Activated CD4-positive, alpha-beta T cell treated with anti-CD3 and anti-CD28 coated beads for 48 hours (primary cell): ENCODE data around the gene BAG5.
"Not testable (repeated sequence)": the region's sequence is repeated elsewhere in the genome, so short reads cannot be mapped to it uniquely, and the experiment has no call there.

Experiments
- DNase-seq: peaks from one replicate; pipeline ENCODE4 v3.0.0-alpha.2; 2020

Gene BAG5

DNA sequence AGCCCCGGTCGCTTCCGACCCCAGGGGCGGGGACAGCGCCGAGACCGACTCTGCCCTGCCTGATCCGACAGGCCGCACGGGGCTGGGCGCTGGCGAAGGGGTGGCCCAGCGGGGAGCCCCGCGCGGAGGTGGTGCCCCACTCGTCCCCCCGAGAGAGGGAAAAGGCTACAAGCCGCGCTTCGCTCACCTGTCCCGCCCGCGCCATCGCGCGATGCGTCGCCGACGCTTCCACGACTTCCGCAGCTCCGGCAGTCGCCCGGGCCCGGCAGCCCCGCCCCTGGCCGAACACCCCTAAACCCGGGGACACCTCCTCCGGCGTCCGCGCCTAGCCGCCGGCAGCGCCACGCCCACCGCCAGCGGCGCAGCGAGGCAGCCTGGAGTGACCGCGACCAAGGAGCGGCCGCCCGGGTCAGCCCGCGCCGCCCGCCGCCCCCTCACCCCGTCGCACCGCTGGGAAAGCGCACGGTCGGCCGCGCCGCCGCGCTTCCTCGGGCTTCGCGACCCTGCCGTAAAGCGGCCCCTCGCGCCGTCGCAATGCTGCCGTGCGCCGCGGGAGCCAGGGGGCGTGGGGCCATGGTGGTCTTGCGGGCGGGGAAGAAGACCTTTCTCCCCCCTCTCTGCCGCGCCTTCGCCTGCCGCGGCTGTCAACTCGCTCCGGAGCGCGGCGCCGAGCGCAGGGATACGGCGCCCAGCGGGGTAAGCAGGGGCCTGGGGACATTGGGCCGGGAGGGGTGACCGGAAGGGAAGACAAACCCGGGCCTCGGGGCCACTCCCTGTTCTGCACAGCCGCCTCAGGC lies at the start of gene BAG5, which contains the start of gene COA8:
BAG5 (minus strand) TSS at position 229 of the 797 bp plus-strand sequence. CDS start 1,493 bp downstream, outside the sequence.
COA8 (plus strand) TSS at position 532 of the 797 bp plus-strand sequence; CDS start at position 574, 42 bp downstream.
- peak; percentile 93 for DNase-seq

DNA sequence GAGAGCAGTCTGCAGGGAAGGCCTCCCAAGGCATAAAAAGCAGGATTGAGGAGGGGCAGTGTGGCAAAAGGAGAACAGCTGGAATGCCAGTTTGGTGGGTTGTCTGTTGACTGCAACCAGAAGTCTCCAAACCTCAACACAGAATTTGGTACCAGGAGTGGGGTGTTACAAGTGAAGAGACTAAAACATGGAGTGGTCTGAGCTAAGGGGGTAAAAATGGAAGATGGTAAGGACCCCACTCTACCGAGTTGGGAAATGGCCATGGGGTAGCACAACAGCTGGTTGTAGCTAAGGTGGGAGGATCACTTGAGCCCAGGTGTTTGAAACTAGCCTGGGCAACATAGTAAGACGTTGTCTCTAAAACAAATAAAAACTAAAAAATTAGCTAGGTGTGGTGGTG lies 48.8 kb upstream of the BAG5 start:
- DNase-seq = no peak

DNA sequence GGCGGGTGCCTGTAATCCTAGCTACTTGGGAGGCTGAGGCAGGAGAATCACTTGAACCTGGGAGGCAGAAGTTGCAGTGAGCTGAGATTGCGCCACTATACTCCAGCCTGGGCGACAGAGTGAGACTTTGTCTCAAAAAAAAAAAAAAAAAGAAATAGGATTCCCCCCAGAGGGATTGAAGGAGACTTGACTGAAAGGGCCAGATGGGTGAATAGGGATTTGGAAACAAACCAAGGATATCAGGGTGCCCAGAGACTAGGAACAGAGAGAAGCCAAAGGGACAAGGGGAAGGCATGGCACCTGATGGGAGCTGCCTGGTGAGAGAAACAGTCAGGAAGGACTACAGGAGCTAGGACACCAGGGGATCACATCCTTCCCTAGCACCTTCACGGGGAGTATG lies 46.6 kb upstream of the BAG5 start:
- DNase-seq = not testable (repeated sequence)

DNA sequence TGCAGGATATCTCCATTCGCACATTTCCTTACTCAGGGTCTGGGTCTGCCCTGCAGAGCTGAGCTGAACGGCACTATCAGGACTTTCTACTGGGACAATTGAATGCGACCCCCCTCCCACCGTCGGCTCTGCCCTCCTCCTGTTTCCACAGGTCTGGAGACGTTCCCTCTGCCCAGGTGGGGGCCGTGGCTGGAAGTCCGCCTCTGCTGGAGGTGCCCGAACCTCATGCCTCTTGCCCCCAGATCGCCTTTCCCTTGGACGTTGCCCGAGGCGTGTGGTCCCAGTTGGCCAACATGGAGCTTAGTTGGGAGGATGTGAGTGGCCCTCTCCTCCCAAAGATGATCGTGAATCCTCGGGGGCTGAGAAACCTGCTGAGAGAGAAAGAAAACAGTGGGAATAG lies 45.4 kb upstream of the BAG5 start:
- no peak for DNase-seq

- DNase-seq = peak; percentile 63
Observed at GRCh38 chr14:103606963-103607668, 44.7 kb upstream of the BAG5 start.

GRCh38 chr14:103604620-103605019 lies 42.2 kb upstream of the BAG5 start:
- no peak for DNase-seq

DNA sequence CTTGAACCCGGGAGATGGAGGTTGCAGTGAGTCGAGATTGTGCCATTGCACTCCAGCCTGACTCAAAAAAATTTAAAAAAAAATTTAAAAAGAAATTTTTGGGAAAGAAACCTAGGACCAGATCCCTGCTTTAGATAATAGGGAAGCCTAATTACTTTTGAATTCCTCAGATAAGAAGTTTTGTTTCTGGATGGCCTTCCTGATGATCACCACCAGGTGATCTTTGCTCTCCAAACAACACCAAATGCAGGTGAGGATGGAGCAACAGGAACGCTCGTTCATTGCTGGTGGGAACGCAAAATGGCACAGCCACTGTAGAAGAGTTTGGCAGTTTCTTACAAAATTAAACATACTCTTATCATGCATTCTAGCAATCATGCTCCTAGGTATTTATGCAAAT lies 38.0 kb upstream of the BAG5 start:
- no peak for DNase-seq

DNA sequence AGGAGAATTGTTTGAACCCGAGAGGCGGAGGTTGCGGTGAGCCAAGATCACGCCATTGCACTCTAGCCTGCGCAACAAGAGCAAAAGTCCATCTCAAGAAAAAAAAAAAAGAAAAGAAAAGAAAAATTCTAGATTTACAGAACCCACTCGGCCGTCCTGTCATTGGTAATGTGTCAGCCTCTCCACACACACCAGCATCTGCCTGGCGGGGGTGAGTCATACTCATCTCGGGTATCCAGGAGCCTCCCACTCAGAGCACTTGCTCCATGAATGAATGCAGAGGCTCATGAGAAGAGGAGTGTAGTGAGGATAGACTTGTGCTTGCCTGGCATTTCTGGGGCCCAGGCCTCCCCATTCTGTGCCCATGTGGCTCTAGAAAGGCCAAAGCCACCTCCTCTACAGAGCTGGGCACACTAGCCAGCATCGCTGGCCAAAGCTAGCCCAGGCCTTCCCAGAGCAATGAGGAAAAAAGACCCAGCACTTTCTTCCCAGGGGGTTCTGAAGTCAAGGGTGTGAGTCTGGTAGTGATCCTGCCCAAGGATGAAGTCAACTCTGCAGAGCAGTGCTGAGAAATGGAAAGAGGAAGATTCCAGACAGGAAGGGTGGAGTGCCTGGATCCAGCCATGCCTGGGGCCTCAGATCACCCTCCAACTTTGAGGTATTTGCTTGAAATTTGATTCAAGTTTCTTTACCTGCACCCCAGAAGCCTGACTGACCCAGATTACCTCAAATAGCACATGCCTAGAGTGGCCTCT lies 35.3 kb upstream of the BAG5 start:
- peak; percentile 49 for DNase-seq

DNA sequence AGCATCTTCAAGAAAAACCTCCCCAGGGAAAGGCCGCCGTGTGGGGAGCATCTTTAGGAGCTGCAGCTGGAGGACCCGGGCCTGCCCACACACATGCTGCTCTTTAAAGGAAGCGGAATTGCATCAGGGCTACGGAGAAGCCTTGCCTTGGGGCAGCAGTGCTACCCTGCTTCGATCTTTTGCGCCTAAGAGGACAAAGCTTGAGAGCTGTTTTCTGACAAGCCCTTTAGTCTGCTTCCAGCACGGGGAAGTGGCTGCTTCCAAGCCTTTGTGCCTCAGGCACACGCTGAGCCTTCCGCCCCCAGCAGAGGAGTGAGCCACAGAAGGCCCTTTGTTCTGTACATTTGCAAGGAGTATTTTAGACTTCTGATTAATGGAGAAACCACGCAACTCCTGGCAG lies 31.8 kb upstream of the BAG5 start:
- no peak for DNase-seq

- no peak for DNase-seq
Observed at GRCh38 chr14:103593577-103593976, 31.1 kb upstream of the BAG5 start.

GRCh38 chr14:103584326-103584915 lies 22.0 kb upstream of the BAG5 start:
- no peak for DNase-seq

DNA sequence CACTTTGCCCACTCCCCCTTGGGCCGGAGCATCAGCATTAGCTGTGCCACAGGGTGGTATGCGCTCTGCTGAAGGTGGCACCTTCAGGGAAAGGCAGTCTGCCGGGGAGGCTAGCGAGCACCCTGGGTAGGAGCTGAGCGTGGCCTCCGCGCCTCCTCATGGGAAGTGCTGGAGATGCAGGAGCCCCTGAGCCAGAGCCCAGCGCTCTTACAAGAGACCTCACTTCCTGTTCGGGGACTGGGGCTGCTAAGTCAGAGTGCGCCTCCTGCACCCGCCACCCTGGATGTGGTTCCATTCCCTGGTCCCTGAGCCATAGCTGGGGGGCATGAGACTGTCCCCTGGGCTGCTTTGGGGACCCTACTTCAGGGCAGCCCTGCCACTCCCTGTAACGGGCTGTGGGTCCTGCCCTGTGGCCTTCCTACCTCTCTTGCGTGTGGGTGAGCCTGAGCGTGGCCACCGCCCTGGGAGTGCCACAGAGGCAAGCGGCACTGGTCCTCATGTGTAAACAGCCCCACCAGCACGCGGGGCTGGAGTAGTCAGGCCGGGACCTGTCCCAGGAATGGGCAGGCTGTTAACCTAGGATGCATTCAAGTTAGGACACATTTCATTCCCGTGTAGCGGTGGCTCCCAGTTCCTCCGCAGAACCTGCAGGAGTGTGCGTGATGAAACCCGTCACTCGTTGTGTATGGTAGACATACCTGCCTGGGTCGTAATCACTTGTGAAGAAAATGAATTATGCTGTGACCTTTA lies 19.7 kb upstream of the BAG5 start:
- DNase-seq = no peak

- no peak for DNase-seq
Observed at GRCh38 chr14:103581206-103581605, 18.7 kb upstream of the BAG5 start.

DNA sequence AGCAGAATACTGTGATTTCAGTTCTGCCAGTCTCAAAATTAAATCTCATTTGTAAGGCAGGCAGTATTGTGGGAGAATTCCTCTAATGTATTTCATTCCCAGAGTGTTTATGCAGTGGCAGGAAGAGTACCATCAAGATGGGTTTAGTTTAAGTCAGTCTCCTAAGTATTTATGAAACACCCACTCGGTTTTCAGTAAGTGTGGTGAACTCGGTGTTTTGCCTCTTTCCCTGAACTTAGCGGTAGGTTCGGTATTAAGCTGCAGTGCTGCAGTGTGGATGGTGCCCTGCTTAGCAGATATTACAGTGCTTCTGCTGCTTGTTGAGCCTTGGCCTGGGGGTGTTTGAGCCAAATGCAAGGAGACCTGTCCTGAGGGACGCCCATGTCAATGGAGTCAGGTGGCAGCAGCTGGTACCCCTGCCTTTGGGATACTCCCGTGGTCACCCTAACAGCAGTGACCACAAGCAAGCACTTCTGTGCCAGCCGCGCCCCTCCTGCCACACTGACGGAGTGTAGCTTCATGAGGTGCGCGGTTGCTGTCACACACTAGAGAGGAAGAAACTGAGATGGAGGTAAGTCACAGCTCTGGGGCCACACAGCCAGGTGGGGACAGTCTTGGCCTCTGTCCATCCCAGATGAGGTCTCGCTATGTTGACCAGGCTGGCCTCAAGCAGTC lies 16.1 kb upstream of the BAG5 start:
- no peak for DNase-seq

- DNase-seq = no peak
Observed at GRCh38 chr14:103576371-103577024, 14.0 kb upstream of the BAG5 start.

- DNase-seq = no peak
Observed at GRCh38 chr14:103574707-103575285, 12.3 kb upstream of the BAG5 start.

- no peak for DNase-seq
Observed at GRCh38 chr14:103574104-103574503, 11.6 kb upstream of the BAG5 start.

GRCh38 chr14:103569408-103569807 lies 7.0 kb upstream of the BAG5 start:
- DNase-seq = no peak

- no peak for DNase-seq
Observed at GRCh38 chr14:103568952-103569351, 6.5 kb upstream of the BAG5 start.

DNA sequence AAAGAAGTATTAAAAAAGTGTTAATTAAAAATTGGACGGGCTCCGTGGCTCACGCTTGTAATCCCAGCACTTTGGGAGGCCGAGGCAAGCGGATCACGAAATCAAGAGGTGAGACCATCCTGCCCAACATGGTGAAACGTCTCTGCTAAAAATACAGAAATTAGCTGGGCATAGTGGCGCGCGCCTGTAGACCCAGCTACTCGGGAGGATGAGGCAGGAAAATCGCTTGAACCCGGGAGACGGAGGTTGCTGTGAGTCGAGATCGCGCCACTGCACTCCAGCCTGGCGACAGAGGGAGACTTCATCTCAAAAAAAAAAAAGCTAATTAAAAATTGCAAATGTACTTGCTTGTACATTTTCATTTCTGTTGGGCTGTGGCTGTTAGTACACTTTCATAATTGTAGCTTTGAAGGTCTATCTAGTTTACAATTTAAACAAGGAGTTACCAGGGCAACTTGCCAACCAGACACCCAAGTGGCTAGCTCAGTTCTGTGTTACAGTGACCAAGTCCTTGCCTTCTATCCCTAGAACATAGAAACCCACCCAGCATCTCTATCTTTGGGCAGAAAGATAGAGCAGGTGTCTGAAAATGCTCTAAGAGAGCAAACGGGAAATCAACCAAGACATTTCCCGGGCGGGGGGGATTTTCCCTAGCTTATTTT lies 1.5 kb upstream of the BAG5 start:
- DNase-seq = no peak
